ENCODE results near the gene LENEP. TPM values are rescaled to one million over a fixed set of nuclear protein-coding genes. Genes with fewer than 3 reads are reported as not detected.

Gene LENEP
- total and polyA plus RNA-seq, 2 donors (not counting 1 experiment from before 2014, with no cell fraction given) = not detected

DNA sequence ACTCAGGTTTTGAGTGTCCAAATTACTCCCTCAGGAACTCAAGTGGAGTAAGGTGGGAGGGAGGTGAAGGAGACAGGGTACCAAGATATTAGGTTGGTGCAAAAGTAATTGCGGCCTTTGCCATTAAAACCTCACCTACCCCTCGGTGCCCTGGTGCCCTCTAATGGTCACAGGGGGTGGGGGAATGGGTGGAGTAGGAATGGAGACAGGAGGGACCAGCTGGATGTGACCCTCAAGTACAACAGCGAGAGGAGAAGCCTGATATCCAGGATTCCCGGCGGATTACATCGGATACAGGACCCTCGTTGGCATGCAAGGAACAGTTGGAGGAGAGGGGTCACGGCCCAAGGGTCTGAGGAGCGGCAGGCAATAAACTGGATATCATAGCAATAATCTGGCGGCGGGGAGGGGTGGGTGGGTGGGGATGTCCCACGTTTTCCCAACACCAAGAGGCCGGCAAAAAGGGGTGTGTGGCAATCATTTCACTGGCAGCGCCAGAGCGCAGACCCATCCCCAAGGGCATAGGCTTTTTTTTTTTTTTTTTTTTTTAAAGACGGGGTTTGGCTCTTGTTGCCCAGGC lies 4.9 kb downstream of the LENEP start:
- no peak overlapping the region for H3K4me2 ChIP-seq (ENCODE audit: extremely low read depth, insufficient read depth, low read length)
- H3K9me3 ChIP-seq (ENCODE audit: control insufficient read depth, insufficient read depth, low read depth, low read length) = no peaks in the 10 kb centered on the region
- no peak overlapping the region for H3K4me3 ChIP-seq (replicated peaks in 1 of 4; ENCODE audit: control extremely low read depth in 1 of 4, insufficient read depth in 1 of 4, low read depth in 3 of 4, low read length in 4 of 4)
- H3K79me2 ChIP-seq (ENCODE audit: control insufficient read depth, insufficient read depth, low read length) = peaks cover 5% of the 10 kb centered on the region
- H3K9ac ChIP-seq (ENCODE audit: insufficient read depth, low read length) = no peak overlapping the region
- peaks cover 15% of the 10 kb centered on the region for H3K4me1 ChIP-seq (ENCODE audit: control insufficient read depth, extremely low read depth, insufficient read depth, low read length)
- no peak overlapping the region for H2AFZ ChIP-seq (ENCODE audit: low read length)
- no peak for DNase-seq (ENCODE audit: low read depth in 2 of 2)
- H3K36me3 ChIP-seq (ENCODE audit: control insufficient read depth, insufficient read depth, low read length) = no peaks in the 10 kb centered on the region
- H4K20me1 ChIP-seq (ENCODE audit: control insufficient read depth, extremely low read depth, insufficient read depth, low read length) = no peaks in the 10 kb centered on the region
- H3K27me3 ChIP-seq (ENCODE audit: control insufficient read depth, insufficient read depth, low read length) = no peaks in the 10 kb centered on the region
- no peak for TF ChIP-seq CTCF (conservative IDR thresholded peaks at IDR 0.05 in 1 of 2, IDR thresholded peaks at IDR 0.05 in 1 of 2; ENCODE audit: low read depth in 1 of 2, low read length in 2 of 2)
- no peak for TF ChIP-seq EZH2 (IDR thresholded peaks at IDR 0.05; ENCODE audit: low read length, missing control alignments)
- no peak overlapping the region for H3K27ac ChIP-seq (ENCODE audit: insufficient read depth, low read length)

DNA sequence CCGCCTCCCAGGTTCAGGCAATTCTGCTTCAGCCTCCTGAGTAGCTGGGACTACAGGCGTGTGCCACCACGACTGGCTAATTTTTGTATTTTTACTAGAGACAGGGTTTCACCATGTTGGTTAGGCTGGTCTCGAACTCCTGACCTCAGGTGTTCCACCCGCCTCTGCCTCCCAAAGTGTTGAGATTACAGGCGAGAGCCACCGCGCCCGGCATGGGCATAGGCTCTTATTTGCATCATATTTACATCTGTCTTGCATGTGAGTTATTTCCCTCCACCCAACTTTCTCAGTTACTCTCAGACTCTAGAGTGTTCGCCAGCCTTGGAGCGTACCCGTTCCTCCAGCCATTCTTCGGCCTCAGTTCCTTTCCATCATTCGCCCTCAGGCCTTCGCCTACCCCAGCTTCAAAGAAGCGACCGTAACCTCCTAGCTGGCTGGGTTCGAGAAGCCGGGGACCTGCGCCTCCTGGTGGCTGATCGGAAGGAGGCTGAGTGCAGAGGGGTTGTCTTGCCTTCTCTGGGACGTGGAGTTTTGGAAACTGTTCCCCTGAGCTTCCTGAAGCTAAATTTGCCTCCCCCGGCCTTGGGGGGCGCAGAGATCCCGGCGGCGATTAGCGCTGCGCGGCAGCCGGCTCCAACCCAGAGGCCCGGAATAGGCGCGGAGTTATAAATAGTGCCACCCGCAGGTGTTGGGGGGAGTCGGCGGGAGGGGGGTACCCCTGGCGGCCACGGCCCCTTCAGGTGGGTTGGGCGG lies 5.6 kb downstream of the LENEP start:
- Histone ChIP-seq H3K4me2 (ENCODE audit: extremely low read depth, insufficient read depth, low read length) (peak overlapping the region; percentile 67), H3K4me1 (ENCODE audit: control insufficient read depth, extremely low read depth, insufficient read depth, low read length) (peaks cover 15% of the 10 kb centered on the region), H3K79me2 (ENCODE audit: control insufficient read depth, insufficient read depth, low read length) (peaks cover 8% of the 10 kb centered on the region), H3K9ac (ENCODE audit: insufficient read depth, low read length) (no peak overlapping the region), H2AFZ (ENCODE audit: low read length) (peak overlapping the region; percentile 9), H3K27me3 (ENCODE audit: control insufficient read depth, insufficient read depth, low read length) (no peaks in the 10 kb centered on the region), H3K4me3 (replicated peaks in 1 of 4; ENCODE audit: control extremely low read depth in 1 of 4, insufficient read depth in 1 of 4, low read depth in 3 of 4, low read length in 4 of 4) (peak overlapping the region in 2 of 4 experiments; percentile 42 to 46), H3K9me3 (ENCODE audit: control insufficient read depth, insufficient read depth, low read depth, low read length) (no peaks in the 10 kb centered on the region), H3K36me3 (ENCODE audit: control insufficient read depth, insufficient read depth, low read length) (no peaks in the 10 kb centered on the region), H4K20me1 (ENCODE audit: control insufficient read depth, extremely low read depth, insufficient read depth, low read length) (no peaks in the 10 kb centered on the region), H3K27ac (ENCODE audit: insufficient read depth, low read length) (no peak overlapping the region)
- peak; percentile 59 to 76 for DNase-seq (ENCODE audit: low read depth in 2 of 2)
- no peak for TF ChIP-seq EZH2 (IDR thresholded peaks at IDR 0.05; ENCODE audit: low read length, missing control alignments)
- peak; percentile 96 for TF ChIP-seq CTCF (conservative IDR thresholded peaks at IDR 0.05 in 1 of 2, IDR thresholded peaks at IDR 0.05 in 1 of 2; ENCODE audit: low read depth in 1 of 2, low read length in 2 of 2)

DNA sequence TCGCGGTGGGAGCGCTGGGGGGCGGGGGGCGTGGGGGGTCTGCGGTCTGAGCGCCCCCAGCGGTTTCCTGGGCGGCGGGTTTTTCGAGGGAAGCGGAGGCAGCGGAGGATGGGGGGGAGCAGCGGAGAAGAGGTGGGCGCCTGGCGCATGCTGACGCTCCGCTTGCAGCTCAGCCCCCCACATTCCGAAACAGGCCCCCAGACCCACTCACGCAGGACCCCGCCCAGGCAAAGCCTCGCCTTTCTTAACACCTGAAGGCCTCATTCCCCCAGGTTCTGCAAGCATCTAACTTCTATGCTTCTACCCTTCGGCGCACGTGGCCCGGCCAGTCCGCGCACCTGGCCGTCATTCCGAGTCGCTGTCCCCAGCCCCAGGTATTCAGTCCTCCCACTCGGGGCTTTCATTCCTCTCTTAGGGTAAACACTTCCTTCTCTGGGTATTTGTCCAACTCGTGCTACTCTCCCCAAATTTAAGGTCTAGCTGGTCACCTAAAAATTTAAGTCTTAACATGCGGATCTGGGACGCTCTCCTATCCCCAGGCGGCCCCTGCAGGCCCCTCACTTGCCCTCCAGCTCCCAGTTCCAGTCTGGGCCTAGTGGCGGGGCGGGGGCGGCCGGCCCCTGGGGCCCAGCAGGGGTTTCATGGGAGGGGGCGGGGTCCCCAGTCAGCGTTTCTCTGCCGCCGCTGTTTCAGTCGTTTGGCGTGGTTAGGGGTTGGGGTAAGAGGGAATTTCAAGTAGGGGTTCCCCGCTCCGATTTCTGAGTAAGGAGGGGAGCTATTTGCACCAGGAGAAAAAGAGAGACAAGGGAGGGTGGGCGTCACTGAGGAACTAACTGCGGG lies 6.4 kb downstream of the LENEP start:
- peak overlapping the region; percentile 18 to 86 (median 64) for H3K4me3 ChIP-seq (replicated peaks in 1 of 4; ENCODE audit: control extremely low read depth in 1 of 4, insufficient read depth in 1 of 4, low read depth in 3 of 4, low read length in 4 of 4)
- peak overlapping the region; percentile 47 for H3K27ac ChIP-seq (ENCODE audit: insufficient read depth, low read length)
- H3K4me2 ChIP-seq (ENCODE audit: extremely low read depth, insufficient read depth, low read length) = peak overlapping the region; percentile 80
- no peaks in the 10 kb centered on the region for H3K27me3 ChIP-seq (ENCODE audit: control insufficient read depth, insufficient read depth, low read length)
- H3K9me3 ChIP-seq (ENCODE audit: control insufficient read depth, insufficient read depth, low read depth, low read length) = no peaks in the 10 kb centered on the region
- TF ChIP-seq EZH2 (IDR thresholded peaks at IDR 0.05; ENCODE audit: low read length, missing control alignments) = no peak
- no peak for TF ChIP-seq CTCF (conservative IDR thresholded peaks at IDR 0.05 in 1 of 2, IDR thresholded peaks at IDR 0.05 in 1 of 2; ENCODE audit: low read depth in 1 of 2, low read length in 2 of 2)
- peaks cover 22% of the 10 kb centered on the region for H3K4me1 ChIP-seq (ENCODE audit: control insufficient read depth, extremely low read depth, insufficient read depth, low read length)
- peaks cover 13% of the 10 kb centered on the region for H3K79me2 ChIP-seq (ENCODE audit: control insufficient read depth, insufficient read depth, low read length)
- H4K20me1 ChIP-seq (ENCODE audit: control insufficient read depth, extremely low read depth, insufficient read depth, low read length) = no peaks in the 10 kb centered on the region
- peak overlapping the region; percentile 23 for H3K9ac ChIP-seq (ENCODE audit: insufficient read depth, low read length)
- no peaks in the 10 kb centered on the region for H3K36me3 ChIP-seq (ENCODE audit: control insufficient read depth, insufficient read depth, low read length)
- H2AFZ ChIP-seq (ENCODE audit: low read length) = peak overlapping the region; percentile 13
- DNase-seq (ENCODE audit: low read depth in 2 of 2) = peak in 1 of 2 donors; percentile 11
